ENCODE data around the gene PTPRE.

DNA sequence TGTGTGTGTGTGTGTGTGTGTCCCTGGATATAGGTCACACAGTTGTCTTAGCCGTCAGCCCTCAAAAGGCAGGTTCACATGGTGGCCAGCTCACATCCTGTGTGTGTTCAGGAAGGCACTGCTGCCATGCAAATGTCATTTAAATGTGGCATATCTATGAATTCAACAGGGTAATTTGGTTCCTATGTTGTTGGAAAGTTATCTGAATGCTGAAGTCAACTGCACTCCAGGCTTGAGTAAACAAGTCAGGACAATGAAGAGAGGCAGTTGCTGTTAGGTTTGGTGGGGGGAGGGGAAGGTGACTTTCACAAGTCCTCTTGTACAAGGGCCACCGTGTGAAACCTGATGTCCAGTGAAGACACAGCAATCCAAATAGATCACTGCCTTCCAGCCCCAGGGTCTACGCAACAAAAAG, 61.1 kb downstream of the PTPRE start:
- TF ChIP-seq EZH2 (IDR thresholded peaks at IDR 0.05) (no peak), POLR2AphosphoS5 (IDR thresholded peaks at IDR 0.05; ENCODE audit: borderline replicate concordance, low read depth, low read length) (no peak)
